ENCODE measurements around the gene CLMP.

- TF ChIP-seq POLR2AphosphoS5 (IDR thresholded peaks at IDR 0.05) (no peak), CTCF (IDR thresholded peaks at IDR 0.05) (no peak), POLR2A (IDR thresholded peaks at IDR 0.05) (no peak), EP300 (IDR thresholded peaks at IDR 0.05; ENCODE audit: low read depth) (no peak)
Measured at GRCh38 chr11:123030517-123030916, 164.5 kb downstream of the CLMP start.

Data from transverse colon (tissue), 4 donors.